ENCODE results near the gene SGMS1.

- no peak for TF ChIP-seq EZH2 (IDR thresholded peaks at IDR 0.05)
- TF ChIP-seq CTCF (IDR thresholded peaks at IDR 0.05) = no peak
These were observed 208.5 kb downstream of the SGMS1 start for GRCh38 chr10:50415292-50415691.

All from neural progenitor cell (in vitro differentiated cells).